K562 (cell line): Measurements from ENCODE around the gene CCSAP. TPM values are rescaled to one million over a fixed set of nuclear protein-coding genes. Genes with fewer than 3 reads are reported as not detected.

ENCODE experiments used
- MAFK ChIP-seq: IDR thresholded peaks from 2 replicates; pipeline ENCODE4 v1.6.1; 2011; ENCODE audit warnings: low read length, improper control_type of control experiment
- SUPT5H ChIP-seq: fragments of 450-650 bp; IDR thresholded peaks from 2 replicates; pipeline ENCODE4 v1.6.1; 2016
- polyA plus RNA-seq, 8 experiments: library from polyadenylated mRNA; depleted of rRNA in 4 of 8; stranded (reverse) in 5 of 8; unstranded in 3 of 8; fragments of >200 nt; fragmentation: Nextera tagmentation in 2 of 8; fragmentation: Illumina TruSeq in 1 of 8; extraction: Ambion mirVana in 2 of 8; extraction: Trizol in 1 of 8; gene quantifications; 2 replicates each; pipeline versions ENCODE4 v1.2.1 to v1.2.3, GENCODE V29; 2011 to 2014; ENCODE audit warnings: inconsistent platforms in 1 of 8, missing spikeins in 1 of 8
- total RNA-seq, 7 experiments: library from RNA; depleted of rRNA in 6 of 7; stranded (reverse); fragments of >200 nt in 6 of 7; fragmentation: Illumina TruSeq in 2 of 7; extraction: Trizol in 2 of 7; gene quantifications; 2 replicates each; pipeline versions ENCODE4 v1.2.1 to v1.2.3, GENCODE V29; 2011 to 2021; ENCODE audit warnings: low replicate concordance in 1 of 7
- TF ChIP-seq, protein P1 (sequence below): fragments of 450-650 bp; IDR thresholded peaks from 2 replicates; pipeline ENCODE4 v1.6.1; 2018; ENCODE audit not compliant: partially characterized antibody
- TF ChIP-seq, protein P2 (sequence below): fragments of 450-650 bp; IDR thresholded peaks from 2 replicates; pipeline ENCODE4 v1.6.1; 2016; ENCODE audit warnings: low read depth

The CCSAP gene
- total and polyA plus RNA-seq, 9 of the 15 experiments (the other 6 are each of a cell fraction or from before 2014, with no cell fraction given), result 3.6 to 15.9 (median 9.5) TPM

DNA sequence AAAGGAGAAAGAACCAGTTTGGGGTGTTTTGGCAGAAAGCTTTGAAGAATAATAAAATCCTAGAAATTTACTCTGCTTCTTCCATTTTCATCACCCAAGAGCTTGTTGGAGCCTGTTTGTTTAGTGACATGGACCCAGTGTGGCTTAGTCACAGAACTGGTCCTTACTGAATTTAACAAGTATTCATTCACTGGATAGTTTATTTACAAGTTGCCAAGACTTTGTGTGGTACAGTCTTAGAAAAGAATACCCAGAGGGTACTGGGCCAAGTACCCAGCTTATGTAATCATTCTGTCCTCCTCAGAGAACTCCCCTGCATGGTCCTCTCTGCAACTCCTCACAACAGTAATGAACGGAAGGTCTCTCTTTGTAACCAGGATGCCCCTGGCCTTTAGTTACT is 55.6 kb downstream of the CCSAP start (continued):
- TF ChIP-seq, protein P1, sequence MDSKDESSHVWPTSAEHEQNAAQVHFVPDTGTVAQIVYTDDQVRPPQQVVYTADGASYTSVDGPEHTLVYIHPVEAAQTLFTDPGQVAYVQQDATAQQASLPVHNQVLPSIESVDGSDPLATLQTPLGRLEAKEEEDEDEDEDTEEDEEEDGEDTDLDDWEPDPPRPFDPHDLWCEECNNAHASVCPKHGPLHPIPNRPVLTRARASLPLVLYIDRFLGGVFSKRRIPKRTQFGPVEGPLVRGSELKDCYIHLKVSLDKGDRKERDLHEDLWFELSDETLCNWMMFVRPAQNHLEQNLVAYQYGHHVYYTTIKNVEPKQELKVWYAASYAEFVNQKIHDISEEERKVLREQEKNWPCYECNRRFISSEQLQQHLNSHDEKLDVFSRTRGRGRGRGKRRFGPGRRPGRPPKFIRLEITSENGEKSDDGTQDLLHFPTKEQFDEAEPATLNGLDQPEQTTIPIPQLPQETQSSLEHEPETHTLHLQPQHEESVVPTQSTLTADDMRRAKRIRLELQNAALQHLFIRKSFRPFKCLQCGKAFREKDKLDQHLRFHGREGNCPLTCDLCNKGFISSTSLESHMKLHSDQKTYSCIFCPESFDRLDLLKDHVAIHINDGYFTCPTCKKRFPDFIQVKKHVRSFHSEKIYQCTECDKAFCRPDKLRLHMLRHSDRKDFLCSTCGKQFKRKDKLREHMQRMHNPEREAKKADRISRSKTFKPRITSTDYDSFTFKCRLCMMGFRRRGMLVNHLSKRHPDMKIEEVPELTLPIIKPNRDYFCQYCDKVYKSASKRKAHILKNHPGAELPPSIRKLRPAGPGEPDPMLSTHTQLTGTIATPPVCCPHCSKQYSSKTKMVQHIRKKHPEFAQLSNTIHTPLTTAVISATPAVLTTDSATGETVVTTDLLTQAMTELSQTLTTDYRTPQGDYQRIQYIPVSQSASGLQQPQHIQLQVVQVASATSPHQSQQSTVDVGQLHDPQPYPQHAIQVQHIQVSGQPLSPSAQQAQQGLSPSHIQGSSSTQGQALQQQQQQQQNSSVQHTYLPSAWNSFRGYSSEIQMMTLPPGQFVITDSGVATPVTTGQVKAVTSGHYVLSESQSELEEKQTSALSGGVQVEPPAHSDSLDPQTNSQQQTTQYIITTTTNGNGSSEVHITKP, result no peak
- TF ChIP-seq, protein P2, sequence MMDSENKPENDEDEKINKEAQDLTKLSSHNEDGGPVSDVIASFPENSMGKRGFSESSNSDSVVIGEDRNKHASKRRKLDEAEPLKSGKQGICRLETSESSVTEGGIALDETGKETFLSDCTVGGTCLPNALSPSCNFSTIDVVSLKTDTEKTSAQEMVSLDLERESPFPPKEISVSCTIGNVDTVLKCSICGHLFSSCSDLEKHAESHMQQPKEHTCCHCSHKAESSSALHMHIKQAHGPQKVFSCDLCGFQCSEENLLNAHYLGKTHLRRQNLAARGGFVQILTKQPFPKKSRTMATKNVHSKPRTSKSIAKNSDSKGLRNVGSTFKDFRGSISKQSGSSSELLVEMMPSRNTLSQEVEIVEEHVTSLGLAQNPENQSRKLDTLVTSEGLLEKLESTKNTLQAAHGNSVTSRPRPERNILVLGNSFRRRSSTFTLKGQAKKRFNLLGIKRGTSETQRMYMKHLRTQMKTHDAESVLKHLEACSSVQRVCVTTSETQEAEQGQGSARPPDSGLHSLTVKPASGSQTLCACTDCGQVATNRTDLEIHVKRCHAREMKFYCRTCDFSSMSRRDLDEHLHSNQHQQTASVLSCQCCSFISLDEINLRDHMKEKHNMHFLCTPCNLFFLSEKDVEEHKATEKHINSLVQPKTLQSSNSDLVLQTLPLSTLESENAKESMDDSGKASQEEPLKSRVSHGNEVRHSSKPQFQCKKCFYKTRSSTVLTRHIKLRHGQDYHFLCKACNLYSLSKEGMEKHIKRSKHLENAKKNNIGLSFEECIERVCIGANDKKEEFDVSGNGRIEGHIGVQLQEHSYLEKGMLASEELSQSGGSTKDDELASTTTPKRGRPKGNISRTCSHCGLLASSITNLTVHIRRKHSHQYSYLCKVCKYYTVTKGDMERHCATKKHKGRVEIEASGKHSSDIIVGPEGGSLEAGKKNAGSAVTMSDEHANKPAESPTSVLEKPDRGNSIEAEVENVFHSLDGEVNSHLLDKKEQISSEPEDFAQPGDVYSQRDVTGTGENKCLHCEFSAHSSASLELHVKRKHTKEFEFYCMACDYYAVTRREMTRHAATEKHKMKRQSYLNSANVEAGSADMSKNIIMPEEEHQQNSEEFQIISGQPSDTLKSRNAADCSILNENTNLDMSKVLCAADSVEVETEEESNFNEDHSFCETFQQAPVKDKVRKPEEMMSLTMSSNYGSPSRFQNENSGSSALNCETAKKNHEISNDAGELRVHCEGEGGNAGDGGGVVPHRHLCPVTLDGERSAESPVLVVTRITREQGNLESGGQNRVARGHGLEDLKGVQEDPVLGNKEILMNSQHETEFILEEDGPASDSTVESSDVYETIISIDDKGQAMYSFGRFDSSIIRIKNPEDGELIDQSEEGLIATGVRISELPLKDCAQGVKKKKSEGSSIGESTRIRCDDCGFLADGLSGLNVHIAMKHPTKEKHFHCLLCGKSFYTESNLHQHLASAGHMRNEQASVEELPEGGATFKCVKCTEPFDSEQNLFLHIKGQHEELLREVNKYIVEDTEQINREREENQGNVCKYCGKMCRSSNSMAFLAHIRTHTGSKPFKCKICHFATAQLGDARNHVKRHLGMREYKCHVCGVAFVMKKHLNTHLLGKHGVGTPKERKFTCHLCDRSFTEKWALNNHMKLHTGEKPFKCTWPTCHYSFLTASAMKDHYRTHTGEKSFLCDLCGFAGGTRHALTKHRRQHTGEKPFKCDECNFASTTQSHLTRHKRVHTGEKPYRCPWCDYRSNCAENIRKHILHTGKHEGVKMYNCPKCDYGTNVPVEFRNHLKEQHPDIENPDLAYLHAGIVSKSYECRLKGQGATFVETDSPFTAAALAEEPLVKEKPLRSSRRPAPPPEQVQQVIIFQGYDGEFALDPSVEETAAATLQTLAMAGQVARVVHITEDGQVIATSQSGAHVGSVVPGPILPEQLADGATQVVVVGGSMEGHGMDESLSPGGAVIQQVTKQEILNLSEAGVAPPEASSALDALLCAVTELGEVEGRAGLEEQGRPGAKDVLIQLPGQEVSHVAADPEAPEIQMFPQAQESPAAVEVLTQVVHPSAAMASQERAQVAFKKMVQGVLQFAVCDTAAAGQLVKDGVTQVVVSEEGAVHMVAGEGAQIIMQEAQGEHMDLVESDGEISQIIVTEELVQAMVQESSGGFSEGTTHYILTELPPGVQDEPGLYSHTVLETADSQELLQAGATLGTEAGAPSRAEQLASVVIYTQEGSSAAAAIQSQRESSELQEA, result no peak
- no peak for TF ChIP-seq MAFK
- TF ChIP-seq SUPT5H, result no peak
